HepG2 (cell line): Measurements from ENCODE around the gene ETFB. TPM values are rescaled to one million over a fixed set of nuclear protein-coding genes. Genes with fewer than 3 reads are reported as not detected.
A peak's percentile ranks its signal among the peaks of the same experiment; 100 is the strongest.

ENCODE experiments used
- AGO1 ChIP-seq: fragments of 200-400 bp; formaldehyde crosslinking; IDR thresholded peaks from 2 replicates; pipeline ENCODE4 v1.6.1; 2017; ENCODE audit warnings: mild to moderate bottlenecking, low read depth, low read length, moderate library complexity; ENCODE audit not compliant: poor library complexity, severe bottlenecking
- ATF1 ChIP-seq: IDR thresholded peaks from 2 replicates; pipeline ENCODE4 v1.6.1; 2016; ENCODE audit warnings: mild to moderate bottlenecking, control low read depth
- BRD4 ChIP-seq: sonication (generic); formaldehyde crosslinking; IDR thresholded peaks from 2 replicates; pipeline ENCODE4 v1.4.0; 2020; ENCODE audit warnings: missing genetic modification reagents
- DDIT3 ChIP-seq: sonication (generic); formaldehyde crosslinking; IDR thresholded peaks from 2 replicates; pipeline ENCODE4 v1.4.0; 2020; ENCODE audit warnings: mild to moderate bottlenecking, missing genetic modification reagents
- HMGXB4 ChIP-seq, 2 experiments: sonication (generic) in 1 of 2; formaldehyde crosslinking in 1 of 2; IDR thresholded peaks; 2 replicates each; pipeline versions ENCODE4 v1.4.0 to v1.6.1; 2018 to 2020; ENCODE audit warnings: missing genetic modification reagents in 2 of 2, borderline replicate concordance in 1 of 2, low read depth in 1 of 2, mild to moderate bottlenecking in 1 of 2, missing biosample characterization in 1 of 2
- HOXA3 ChIP-seq: sonication (generic); formaldehyde crosslinking; IDR thresholded peaks from 2 replicates; pipeline ENCODE4 v1.5.0; 2020; ENCODE audit warnings: missing genetic modification reagents
- IRF9 ChIP-seq: sonication (generic); formaldehyde crosslinking; IDR thresholded peaks from 2 replicates; pipeline ENCODE4 v1.8.0; 2022; ENCODE audit warnings: missing genetic modification reagents, mild to moderate bottlenecking, borderline replicate concordance
- JUNB ChIP-seq: sonication (generic); formaldehyde crosslinking; IDR thresholded peaks from 2 replicates; pipeline ENCODE4 v1.8.0; 2022; ENCODE audit warnings: missing genetic modification reagents, mild to moderate bottlenecking, borderline replicate concordance
- KAT7 ChIP-seq: IDR thresholded peaks from 2 replicates; pipeline ENCODE4 v1.6.1; 2018; ENCODE audit warnings: borderline replicate concordance, missing compliant biosample characterization
- KDM3A ChIP-seq: IDR thresholded peaks from 2 replicates; pipeline ENCODE4 v1.6.1; 2018; ENCODE audit warnings: low read depth, missing compliant biosample characterization
- MAFG ChIP-seq: sonication (generic); formaldehyde crosslinking; IDR thresholded peaks from 2 replicates; pipeline ENCODE4 v1.5.1; 2020; ENCODE audit warnings: mild to moderate bottlenecking, missing genetic modification reagents
- MEF2D ChIP-seq: sonication (generic); formaldehyde crosslinking; IDR thresholded peaks from 2 replicates; pipeline ENCODE4 v1.5.1; 2020; ENCODE audit warnings: mild to moderate bottlenecking, missing genetic modification reagents
- RFXANK ChIP-seq: IDR thresholded peaks from 2 replicates; pipeline ENCODE4 v1.6.1; 2016
- SOX6 ChIP-seq, 2 experiments: fragments of 450-650 bp in 1 of 2; sonication (generic) in 1 of 2; formaldehyde crosslinking in 1 of 2; IDR thresholded peaks; 2 replicates each; pipeline versions ENCODE4 v1.4.0 to v1.6.1; 2017 to 2020; ENCODE audit warnings: antibody characterized with exemption in 1 of 2, mild to moderate bottlenecking in 1 of 2, missing genetic modification reagents in 1 of 2
- SP4 ChIP-seq: sonication (generic); formaldehyde crosslinking; IDR thresholded peaks from 2 replicates; pipeline ENCODE4 v1.8.1; 2023; ENCODE audit warnings: mild to moderate bottlenecking, missing genetic modification reagents
- TRIM22 ChIP-seq: fragments of 450-650 bp; IDR thresholded peaks from 2 replicates; pipeline ENCODE4 v1.6.1; 2017
- ZBTB7B ChIP-seq: sonication (generic); formaldehyde crosslinking; IDR thresholded peaks from 2 replicates; pipeline ENCODE4 v1.4.0; 2020; ENCODE audit warnings: missing genetic modification reagents
- ZFX ChIP-seq: sonication (generic); formaldehyde crosslinking; IDR thresholded peaks from 2 replicates; pipeline ENCODE4 v1.4.0; 2020; ENCODE audit warnings: mild to moderate bottlenecking, low read depth, missing genetic modification reagents, moderate library complexity
- ZMYM2 ChIP-seq: sonication (generic); formaldehyde crosslinking; IDR thresholded peaks from 2 replicates; pipeline ENCODE4 v1.8.0; 2022; ENCODE audit warnings: mild to moderate bottlenecking, missing genetic modification reagents
- ZNF207 ChIP-seq: fragments of 450-650 bp; IDR thresholded peaks from 2 replicates; pipeline ENCODE4 v1.6.1; 2016; ENCODE audit warnings: antibody characterized with exemption, borderline replicate concordance
- ZNF280B ChIP-seq: sonication (generic); formaldehyde crosslinking; IDR thresholded peaks from 2 replicates; pipeline ENCODE4 v1.5.0; 2020; ENCODE audit warnings: missing genetic modification reagents, mild to moderate bottlenecking, borderline replicate concordance
- ZNF326 ChIP-seq: sonication (generic); formaldehyde crosslinking; IDR thresholded peaks from 2 replicates; pipeline ENCODE4 v1.4.0; 2020; ENCODE audit warnings: missing genetic modification reagents, borderline replicate concordance
- ZNF468 ChIP-seq: sonication (generic); formaldehyde crosslinking; IDR thresholded peaks from 2 replicates; pipeline ENCODE4 v1.8.0; 2022; ENCODE audit warnings: mild to moderate bottlenecking, moderate library complexity, missing genetic modification reagents
- ZNF615 ChIP-seq: sonication (generic); formaldehyde crosslinking; IDR thresholded peaks from 2 replicates; pipeline ENCODE4 v1.5.0; 2020; ENCODE audit warnings: mild to moderate bottlenecking, missing genetic modification reagents, borderline replicate concordance
- ZNF720 ChIP-seq: sonication (generic); formaldehyde crosslinking; IDR thresholded peaks from 2 replicates; pipeline ENCODE4 v1.4.0; 2020; ENCODE audit warnings: missing genetic modification reagents
- ZNF788 ChIP-seq: sonication (generic); formaldehyde crosslinking; IDR thresholded peaks from 2 replicates; pipeline ENCODE4 v1.5.0; 2020; ENCODE audit warnings: mild to moderate bottlenecking, missing genetic modification reagents, borderline replicate concordance
- ZSCAN25 ChIP-seq: sonication (generic); formaldehyde crosslinking; IDR thresholded peaks from 2 replicates; pipeline ENCODE4 v1.8.0; 2022; ENCODE audit warnings: mild to moderate bottlenecking, missing genetic modification reagents
- polyA plus RNA-seq, 8 experiments: library from polyadenylated mRNA; depleted of rRNA in 3 of 8; stranded (reverse) in 7 of 8; unstranded in 1 of 8; fragments of >200 nt; fragmentation: Illumina TruSeq in 4 of 8; extraction: Trizol in 4 of 8; gene quantifications; 2 replicates each; pipeline versions ENCODE4 v1.2.1 to v1.2.3, GENCODE V29; 2011 to 2016; ENCODE audit warnings: low read depth in 4 of 8, missing spikeins in 1 of 8, mixed read lengths in 1 of 8; ENCODE audit not compliant: insufficient read depth in 1 of 8
- total RNA-seq, 5 experiments: library from RNA; depleted of rRNA; stranded (reverse); fragments of >200 nt; fragmentation: Illumina TruSeq; extraction: Trizol; gene quantifications; 2 replicates each; pipeline ENCODE4 v1.2.3, GENCODE V29; 2016; ENCODE audit warnings: low read depth in 1 of 5

ETFB gene
- total and polyA plus RNA-seq, 2 of the 13 experiments (the other 11 are each of a cell fraction or from before 2014, with no cell fraction given): 678 to 1,314 TPM

GRCh38 chr19:51387924-51388389 is 21.8 kb upstream of the ETFB start, which contains the start of gene LIM2 (continued):
- TF ChIP-seq MEF2D (CRISPR knock-in tag) (no peak), ZNF207 (no peak), AGO1 (no peak), ZMYM2 (CRISPR knock-in tag) (no peak), HMGXB4 (CRISPR knock-in tag; IDR thresholded peaks at IDR 0.05; ENCODE audit: borderline replicate concordance in 1 of 2, low read depth in 1 of 2) (peak in 1 of 2 experiments; percentile 29; a peak in 1 of 4 replicates), JUNB (CRISPR knock-in tag) (no peak), IRF9 (CRISPR knock-in tag) (peak; percentile 62; the same call in 1 of the 2 replicates), ZNF280B (no peak), ZNF720 (CRISPR knock-in tag) (no peak), TRIM22 (no peak), RFXANK (CRISPR knock-in tag) (no peak), ZNF326 (CRISPR knock-in tag) (no peak), ZNF615 (CRISPR knock-in tag) (no peak), ATF1 (CRISPR knock-in tag) (no peak), MAFG (CRISPR knock-in tag) (no peak), ZNF468 (CRISPR knock-in tag) (no peak), KAT7 (no peak), SOX6 (IDR thresholded peaks at IDR 0.05) (no peak), SOX6 (CRISPR knock-in tag; IDR thresholded peaks at IDR 0.05) (peak; percentile 82), ZBTB7B (CRISPR knock-in tag) (no peak), BRD4 (no peak), HOXA3 (CRISPR knock-in tag) (no peak), ZFX (CRISPR knock-in tag) (peak; percentile 54; the same call in 1 of the 2 replicates), SP4 (CRISPR knock-in tag) (no peak), KDM3A (no peak), ZSCAN25 (CRISPR knock-in tag) (no peak), ZNF788 (no peak), DDIT3 (CRISPR knock-in tag) (no peak)
